ES-I3 (cell line): Measurements from ENCODE around the gene TRIM41.
"Not testable (repeated sequence)": the region's sequence is repeated elsewhere in the genome, so short reads cannot be mapped to it uniquely, and the experiment has no call there.

Experiments used
- H3K36me3 ChIP-seq: 2 replicates; pipeline ENCODE4 v1.6.1; 2013; ENCODE audit warnings: mild to moderate bottlenecking, low read length, control low read depth, moderate library complexity; ENCODE audit not compliant: insufficient read depth
- H3K4me1 ChIP-seq: 2 replicates; pipeline ENCODE4 v1.6.1; 2013; ENCODE audit warnings: mild to moderate bottlenecking, control low read depth, low read length; ENCODE audit not compliant: insufficient read depth
- H3K9ac ChIP-seq: 2 replicates; pipeline ENCODE4 v1.6.1; 2013; ENCODE audit warnings: low read depth, mild to moderate bottlenecking, low read length, moderate library complexity
- H3K9me3 ChIP-seq: 2 replicates; pipeline ENCODE4 v1.6.1; 2013; ENCODE audit warnings: mild to moderate bottlenecking, low read length, moderate library complexity; ENCODE audit not compliant: control insufficient read depth, insufficient read depth

TRIM41 gene

GRCh38 chr5:181212080-181212479, 11.0 kb upstream of the TRIM41 start:
- H3K9me3 ChIP-seq: no peaks in the 10 kb centered on the region
- no peaks in the 10 kb centered on the region for H3K4me1 ChIP-seq
- no peaks in the 10 kb centered on the region for H3K36me3 ChIP-seq
- no peak overlapping the region for H3K9ac ChIP-seq

- H3K9ac ChIP-seq: no peak overlapping the region
- H3K9me3 ChIP-seq: no peaks in the 10 kb centered on the region
- no peaks in the 10 kb centered on the region for H3K36me3 ChIP-seq
- H3K4me1 ChIP-seq: no peaks in the 10 kb centered on the region
Measured at GRCh38 chr5:181212934-181213333, 10.1 kb upstream of the TRIM41 start.

DNA sequence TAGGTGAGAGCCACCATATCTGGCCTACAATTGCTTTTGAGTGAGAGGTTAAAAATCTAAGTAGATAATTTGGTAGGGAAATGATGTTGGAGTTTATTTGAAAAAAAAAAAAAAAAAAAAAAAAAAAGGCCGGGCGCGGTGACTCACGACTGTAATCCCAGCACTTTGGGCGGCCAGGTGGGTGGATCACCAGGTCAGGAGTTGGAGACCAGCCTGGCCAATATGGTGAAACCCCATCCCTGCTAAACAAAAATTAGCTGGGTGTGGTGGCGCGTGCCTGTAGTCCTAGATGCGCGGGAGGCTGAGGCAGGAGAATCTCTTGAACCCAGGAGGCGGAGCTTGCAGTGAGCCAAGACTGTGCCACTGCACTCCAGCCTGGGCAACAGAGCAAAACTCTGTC, 8.8 kb upstream of the TRIM41 start:
- H3K9me3 ChIP-seq, H3K4me1 ChIP-seq, H3K9ac ChIP-seq, H3K36me3 ChIP-seq: not testable (repeated sequence)

GRCh38 chr5:181215997-181216989, 6.8 kb upstream of the TRIM41 start:
- Histone ChIP-seq H3K9me3 (no peaks in the 10 kb centered on the region), H3K9ac (peak overlapping the region; percentile 76; the same call in 1 of the 2 replicates), H3K4me1 (no peaks in the 10 kb centered on the region), H3K36me3 (no peaks in the 10 kb centered on the region)

- Histone ChIP-seq H3K9ac (peak overlapping the region; percentile 58; the same call in 1 of the 2 replicates), H3K9me3 (no peaks in the 10 kb centered on the region), H3K36me3 (no peaks in the 10 kb centered on the region), H3K4me1 (no peaks in the 10 kb centered on the region)
Measured at GRCh38 chr5:181217111-181217802, 5.8 kb upstream of the TRIM41 start.

DNA sequence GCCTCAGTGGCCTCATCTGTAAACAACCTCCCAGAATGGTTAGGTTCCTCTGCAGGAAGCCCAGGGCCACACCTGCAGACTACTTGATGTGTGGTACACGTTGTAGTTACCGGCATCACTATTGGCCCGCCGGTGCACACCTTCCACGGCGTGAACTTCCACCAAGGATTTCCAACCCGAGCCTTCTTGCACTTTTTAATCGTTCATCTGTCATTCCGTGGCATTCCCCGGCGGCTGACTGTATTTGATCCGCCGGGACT, 5.3 kb upstream of the TRIM41 start:
- H3K9me3 ChIP-seq: no peaks in the 10 kb centered on the region
- H3K36me3 ChIP-seq: no peaks in the 10 kb centered on the region
- peak overlapping the region; percentile 58; the same call in 1 of the 2 replicates for H3K9ac ChIP-seq
- no peaks in the 10 kb centered on the region for H3K4me1 ChIP-seq

- no peaks in the 10 kb centered on the region for H3K4me1 ChIP-seq
- no peaks in the 10 kb centered on the region for H3K9me3 ChIP-seq
- H3K9ac ChIP-seq: peak overlapping the region; percentile 78; the same call in 1 of the 2 replicates
- H3K36me3 ChIP-seq: no peaks in the 10 kb centered on the region
Measured at GRCh38 chr5:181218795-181219124, 4.3 kb upstream of the TRIM41 start.

- H3K36me3 ChIP-seq: no peaks in the 10 kb centered on the region
- H3K9me3 ChIP-seq: no peaks in the 10 kb centered on the region
- H3K4me1 ChIP-seq: no peaks in the 10 kb centered on the region
- H3K9ac ChIP-seq: no peak overlapping the region
Measured at GRCh38 chr5:181219262-181220177, 3.6 kb upstream of the TRIM41 start.

DNA sequence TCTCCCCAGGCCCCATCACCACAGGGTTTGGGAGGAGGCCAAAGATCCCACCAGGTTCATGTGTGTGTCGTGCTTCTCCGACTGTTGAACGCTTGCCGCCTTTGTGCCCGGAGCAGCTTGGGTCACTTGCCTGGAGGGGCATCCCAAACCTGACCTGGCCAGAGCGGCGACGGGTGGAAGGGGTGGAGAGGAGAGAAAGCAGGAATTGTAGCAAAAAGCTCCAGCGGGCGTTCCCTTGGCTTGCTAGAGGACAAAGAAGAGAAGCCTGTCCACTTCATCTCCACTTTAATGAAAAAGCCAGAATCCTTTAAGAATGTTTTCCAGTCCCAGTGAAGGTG, 2.9 kb upstream of the TRIM41 start:
- Histone ChIP-seq H3K4me1 (no peaks in the 10 kb centered on the region), H3K9ac (no peak overlapping the region), H3K36me3 (no peaks in the 10 kb centered on the region), H3K9me3 (no peaks in the 10 kb centered on the region)

DNA sequence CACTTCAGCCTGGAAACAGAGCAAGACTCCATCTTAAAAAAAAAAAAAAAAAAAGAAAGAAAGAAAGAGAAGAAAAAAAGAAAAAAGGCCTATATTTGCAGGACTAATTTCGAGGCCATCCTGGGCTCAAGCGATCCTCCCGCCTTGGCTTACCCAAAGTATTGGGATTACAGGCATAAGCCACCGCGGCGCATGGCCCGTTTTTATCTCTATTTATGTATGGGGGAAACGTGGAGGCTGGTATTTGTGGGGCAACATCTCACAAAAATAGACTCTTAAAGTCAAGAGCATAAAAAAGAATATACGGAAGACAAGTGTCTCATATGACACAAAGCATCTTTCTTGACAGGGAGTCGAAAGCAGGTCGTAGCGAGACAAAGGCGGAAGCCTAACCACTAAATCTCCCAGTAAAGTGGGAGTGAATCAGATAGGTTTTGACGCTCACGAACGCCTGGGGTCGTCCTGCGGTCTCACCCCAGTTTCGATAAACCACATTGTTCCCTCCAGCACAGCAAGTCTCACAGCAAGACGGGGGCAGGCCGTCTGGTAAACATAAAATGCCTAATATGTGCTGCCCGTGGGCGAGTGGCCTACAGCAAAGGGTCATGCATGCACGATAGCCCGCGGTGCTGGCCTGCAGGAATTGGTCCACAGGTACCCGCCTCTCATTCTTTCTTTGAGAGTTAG, 1.8 kb upstream of the TRIM41 start:
- Histone ChIP-seq H3K9me3 (no peaks in the 10 kb centered on the region), H3K4me1 (no peaks in the 10 kb centered on the region), H3K36me3 (no peaks in the 10 kb centered on the region), H3K9ac (peak overlapping the region; percentile 60; the same call in 1 of the 2 replicates)

GRCh38 chr5:181221792-181222629, 1.1 kb upstream of the TRIM41 start:
- Histone ChIP-seq H3K9ac (peak overlapping the region; percentile 60), H3K36me3 (no peaks in the 10 kb centered on the region), H3K4me1 (no peaks in the 10 kb centered on the region), H3K9me3 (no peaks in the 10 kb centered on the region)

DNA sequence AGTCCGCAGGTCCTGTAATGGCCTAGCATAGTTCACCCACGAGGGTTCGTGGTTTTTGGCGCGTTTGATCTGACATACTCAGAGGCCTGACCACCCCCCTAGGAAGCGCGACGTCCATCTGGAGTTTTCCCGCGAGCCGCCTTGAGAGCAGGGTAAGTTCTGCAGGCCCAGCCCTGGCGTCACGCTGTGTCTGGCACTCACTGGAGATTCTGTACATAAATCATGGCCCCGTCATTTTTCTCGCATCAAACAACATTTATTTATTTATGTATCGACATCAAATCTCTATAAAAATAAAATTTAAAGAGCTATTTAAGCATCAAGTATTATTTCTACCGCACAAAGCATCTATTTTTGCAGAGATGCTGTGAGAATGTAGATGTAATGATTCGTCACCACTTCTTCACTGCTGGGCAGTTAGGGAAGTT, 437 bp upstream of the TRIM41 start:
- Histone ChIP-seq H3K4me1 (no peaks in the 10 kb centered on the region), H3K36me3 (peaks cover 2% of the 10 kb centered on the region; the same call in 1 of the 2 replicates), H3K9me3 (no peaks in the 10 kb centered on the region), H3K9ac (peak overlapping the region; percentile 60)

GRCh38 chr5:181223729-181224389, 778 bp downstream of the TRIM41 start:
- peak overlapping the region; percentile 60; the same call in 1 of the 2 replicates for H3K9ac ChIP-seq
- H3K4me1 ChIP-seq: no peaks in the 10 kb centered on the region
- H3K36me3 ChIP-seq: peaks cover 3% of the 10 kb centered on the region; the same call in 1 of the 2 replicates
- H3K9me3 ChIP-seq: no peaks in the 10 kb centered on the region
